ENCODE data around the gene PTOV1. TPM values are rescaled to one million over a fixed set of nuclear protein-coding genes. Genes with fewer than 3 reads are reported as not detected.

Gene PTOV1
- total and polyA plus RNA-seq, 2 experiments from 2014 or later = 114 to 294 TPM

GRCh38 chr19:49824662-49825061 is 26.3 kb upstream of the PTOV1 start:
- no peak overlapping the region for H3K27ac ChIP-seq
- TF ChIP-seq EZH2phosphoT487 (IDR thresholded peaks at IDR 0.05; ENCODE audit: low read depth, severe bottlenecking, unreplicated experiment) = no peak
- TF ChIP-seq EZH2 (IDR thresholded peaks at IDR 0.05; ENCODE audit: borderline replicate concordance) = no peak
- TF ChIP-seq CTCF (IDR thresholded peaks at IDR 0.05; ENCODE audit: poor library complexity) = no peak
- WGBS (ENCODE audit: low lambda C conversion rate, missing lambda C conversion rate) = 98% methylated on average over 6 of the region's 6 CpGs
- DNase-seq (ENCODE audit: low spot score) = no peak
- H4K20me1 ChIP-seq (ENCODE audit: insufficient read depth, poor library complexity, severe bottlenecking) = peaks cover 36% of the 10 kb centered on the region
- H3K4me1 ChIP-seq (ENCODE audit: insufficient read depth) = peaks cover 11% of the 10 kb centered on the region
- H3K27me3 ChIP-seq = no peaks in the 10 kb centered on the region
- H3K79me2 ChIP-seq = peaks cover 75% of the 10 kb centered on the region
- H3K9me2 ChIP-seq (replicated peaks; ENCODE audit: insufficient read depth) = no peaks in the 10 kb centered on the region
- no peak overlapping the region for H3K4me3 ChIP-seq
- no peak overlapping the region for H3K4me2 ChIP-seq
- H2AFZ ChIP-seq = no peak overlapping the region
- no peaks in the 10 kb centered on the region for H3K36me3 ChIP-seq (replicated peaks; ENCODE audit: insufficient read depth, low read depth)
- no peaks in the 10 kb centered on the region for H3K9me3 ChIP-seq (ENCODE audit: low read depth)

- DNase-seq (ENCODE audit: low spot score) = no peak
- no peaks in the 10 kb centered on the region for H3K36me3 ChIP-seq (replicated peaks; ENCODE audit: insufficient read depth, low read depth)
Observed at GRCh38 chr19:49827034-49827433, 23.9 kb upstream of the PTOV1 start.

GRCh38 chr19:49829200-49829599 is 21.8 kb upstream of the PTOV1 start:
- DNase-seq (ENCODE audit: low spot score) = no peak
- Histone ChIP-seq H3K36me3 (replicated peaks; ENCODE audit: insufficient read depth, low read depth) (no peaks in the 10 kb centered on the region), H3K79me2 (peaks cover 34% of the 10 kb centered on the region), H3K9me3 (ENCODE audit: low read depth) (no peaks in the 10 kb centered on the region), H3K4me1 (ENCODE audit: insufficient read depth) (no peaks in the 10 kb centered on the region), H4K20me1 (ENCODE audit: insufficient read depth, poor library complexity, severe bottlenecking) (peaks cover 26% of the 10 kb centered on the region), H2AFZ (no peak overlapping the region), H3K27ac (no peak overlapping the region), H3K27me3 (no peaks in the 10 kb centered on the region), H3K4me3 (no peak overlapping the region), H3K4me2 (no peak overlapping the region), H3K9me2 (replicated peaks; ENCODE audit: insufficient read depth) (no peaks in the 10 kb centered on the region)
- WGBS (ENCODE audit: low lambda C conversion rate, missing lambda C conversion rate) = 91% methylated on average over 8 of the region's 8 CpGs
- TF ChIP-seq EZH2 (IDR thresholded peaks at IDR 0.05; ENCODE audit: borderline replicate concordance) (no peak), EZH2phosphoT487 (IDR thresholded peaks at IDR 0.05; ENCODE audit: low read depth, severe bottlenecking, unreplicated experiment) (no peak), CTCF (IDR thresholded peaks at IDR 0.05; ENCODE audit: poor library complexity) (no peak)

More at GRCh38 chr19:49827034-49827433, 23.9 kb upstream of the PTOV1 start:
- Histone ChIP-seq H4K20me1 (ENCODE audit: insufficient read depth, poor library complexity, severe bottlenecking) (peaks cover 36% of the 10 kb centered on the region), H2AFZ (no peak overlapping the region), H3K79me2 (peaks cover 54% of the 10 kb centered on the region), H3K9me3 (ENCODE audit: low read depth) (no peaks in the 10 kb centered on the region), H3K4me1 (ENCODE audit: insufficient read depth) (no peaks in the 10 kb centered on the region), H3K27ac (no peak overlapping the region), H3K4me2 (no peak overlapping the region), H3K27me3 (no peaks in the 10 kb centered on the region), H3K4me3 (no peak overlapping the region), H3K9me2 (replicated peaks; ENCODE audit: insufficient read depth) (no peaks in the 10 kb centered on the region)
- WGBS (ENCODE audit: low lambda C conversion rate, missing lambda C conversion rate) = 97% methylated on average over 14 of the region's 14 CpGs
- no peak for TF ChIP-seq EZH2 (IDR thresholded peaks at IDR 0.05; ENCODE audit: borderline replicate concordance)
- TF ChIP-seq CTCF (IDR thresholded peaks at IDR 0.05; ENCODE audit: poor library complexity) = no peak
- TF ChIP-seq EZH2phosphoT487 (IDR thresholded peaks at IDR 0.05; ENCODE audit: low read depth, severe bottlenecking, unreplicated experiment) = no peak

- H3K4me2 ChIP-seq = no peak overlapping the region
- H3K27me3 ChIP-seq = no peaks in the 10 kb centered on the region
- no peak for TF ChIP-seq EZH2phosphoT487 (IDR thresholded peaks at IDR 0.05; ENCODE audit: low read depth, severe bottlenecking, unreplicated experiment)
- no peak for TF ChIP-seq EZH2 (IDR thresholded peaks at IDR 0.05; ENCODE audit: borderline replicate concordance)
- TF ChIP-seq CTCF (IDR thresholded peaks at IDR 0.05; ENCODE audit: poor library complexity) = no peak
- H3K36me3 ChIP-seq (replicated peaks; ENCODE audit: insufficient read depth, low read depth) = no peaks in the 10 kb centered on the region
- H3K9me2 ChIP-seq (replicated peaks; ENCODE audit: insufficient read depth) = no peaks in the 10 kb centered on the region
- no peaks in the 10 kb centered on the region for H3K9me3 ChIP-seq (ENCODE audit: low read depth)
- no peak overlapping the region for H3K27ac ChIP-seq
- no peaks in the 10 kb centered on the region for H3K4me1 ChIP-seq (ENCODE audit: insufficient read depth)
- WGBS (ENCODE audit: low lambda C conversion rate, missing lambda C conversion rate) = 96% methylated on average over 17 of the region's 18 CpGs
- H4K20me1 ChIP-seq (ENCODE audit: insufficient read depth, poor library complexity, severe bottlenecking) = peaks cover 26% of the 10 kb centered on the region
- no peak overlapping the region for H2AFZ ChIP-seq
- H3K4me3 ChIP-seq = no peak overlapping the region
- peaks cover 28% of the 10 kb centered on the region for H3K79me2 ChIP-seq
- DNase-seq (ENCODE audit: low spot score) = no peak
Observed at GRCh38 chr19:49829721-49830120, 21.2 kb upstream of the PTOV1 start.
